H9 (cell line): Measurements from ENCODE around the gene CAPN2. TPM values are rescaled to one million over a fixed set of nuclear protein-coding genes. Genes with fewer than 3 reads are reported as not detected.

Source experiments
- DNase-seq: peaks from one replicate; pipeline ENCODE4 v3.0.0-alpha.2; 2017
- H2AFZ ChIP-seq: one replicate; pipeline ENCODE4 v1.6.1; 2013; ENCODE audit warnings: mild to moderate bottlenecking, low read length, control low read depth, moderate library complexity
- H2AK5ac ChIP-seq: 2 replicates; pipeline ENCODE4 v1.6.1; 2013; ENCODE audit warnings: low read length, control low read depth, mixed read lengths; ENCODE audit not compliant: insufficient read length
- H2BK120ac ChIP-seq: one replicate; pipeline ENCODE4 v1.6.1; 2013; ENCODE audit warnings: low read depth, mild to moderate bottlenecking, low read length, control low read depth, inconsistent platforms; ENCODE audit not compliant: poor library complexity, severe bottlenecking
- H2BK12ac ChIP-seq: 2 replicates; pipeline ENCODE4 v1.6.1; 2013; ENCODE audit warnings: low read length, control low read depth, mixed read lengths, low read depth; ENCODE audit not compliant: insufficient read length
- H2BK15ac ChIP-seq: 2 replicates; pipeline ENCODE4 v1.6.1; 2013; ENCODE audit warnings: low read depth, low read length, control low read depth
- H2BK20ac ChIP-seq: one replicate; pipeline ENCODE4 v1.6.1; 2013; ENCODE audit warnings: low read depth, mild to moderate bottlenecking, low read length, control low read depth, inconsistent platforms; ENCODE audit not compliant: poor library complexity, severe bottlenecking
- H2BK5ac ChIP-seq: 2 replicates; pipeline ENCODE4 v1.6.1; 2013; ENCODE audit warnings: low read length, control low read depth, mixed read lengths; ENCODE audit not compliant: insufficient read length
- H3K14ac ChIP-seq: 2 replicates; pipeline ENCODE4 v1.6.1; 2013; ENCODE audit warnings: low read length, control low read depth; ENCODE audit not compliant: insufficient read depth
- H3K18ac ChIP-seq: 2 replicates; pipeline ENCODE4 v1.6.1; 2013; ENCODE audit warnings: low read depth, mild to moderate bottlenecking, mixed read lengths, low read length, control low read depth; ENCODE audit not compliant: insufficient read length
- H3K23ac ChIP-seq: 2 replicates; pipeline ENCODE4 v1.6.1; 2013; ENCODE audit warnings: low read length, control low read depth, mixed read lengths, low read depth; ENCODE audit not compliant: insufficient read length
- H3K23me2 ChIP-seq: 2 replicates; pipeline ENCODE4 v1.6.1; 2013; ENCODE audit warnings: low read depth, mild to moderate bottlenecking, mixed read lengths, low read length, control low read depth; ENCODE audit not compliant: insufficient read length, poor library complexity, severe bottlenecking
- H3K27ac ChIP-seq: 2 replicates; pipeline ENCODE4 v1.5.1; 2013; ENCODE audit warnings: low read length, control low read depth, mixed read lengths, low read depth; ENCODE audit not compliant: insufficient read length
- H3K27me3 ChIP-seq: 2 replicates; pipeline ENCODE4 v1.6.1; 2013; ENCODE audit warnings: low read length, control low read depth, inconsistent platforms; ENCODE audit not compliant: insufficient read depth
- H3K4ac ChIP-seq: 2 replicates; pipeline ENCODE4 v1.6.1; 2013; ENCODE audit warnings: low read depth, mild to moderate bottlenecking, control low read depth, inconsistent platforms, low read length, moderate library complexity
- H3K4me1 ChIP-seq: 2 replicates; pipeline ENCODE4 v1.6.1; 2013; ENCODE audit warnings: low read length, control low read depth, inconsistent platforms; ENCODE audit not compliant: insufficient read depth
- H3K4me2 ChIP-seq: 2 replicates; pipeline ENCODE4 v1.6.1; 2013; ENCODE audit warnings: low read length, control low read depth, mixed read lengths; ENCODE audit not compliant: insufficient read length, insufficient read depth
- H3K56ac ChIP-seq: 2 replicates; pipeline ENCODE4 v1.6.1; 2013; ENCODE audit warnings: low read depth, mild to moderate bottlenecking, mixed read lengths, low read length, control low read depth; ENCODE audit not compliant: insufficient read length
- H3K79me1 ChIP-seq: 2 replicates; pipeline ENCODE4 v1.6.1; 2013; ENCODE audit warnings: low read depth, mild to moderate bottlenecking, moderate library complexity, low read length, control low read depth, inconsistent platforms; ENCODE audit not compliant: insufficient read depth, poor library complexity, severe bottlenecking
- H3K79me2 ChIP-seq: 2 replicates; pipeline ENCODE4 v1.6.1; 2013; ENCODE audit warnings: low read length, control low read depth, inconsistent platforms; ENCODE audit not compliant: insufficient read depth
- H3K9ac ChIP-seq: 2 replicates; pipeline ENCODE4 v1.6.1; 2013; ENCODE audit warnings: low read length, control low read depth, mixed read lengths; ENCODE audit not compliant: insufficient read length; ENCODE audit errors: extremely low read depth
- H3K9me3 ChIP-seq: one replicate; pipeline ENCODE4 v1.6.1; 2013; ENCODE audit warnings: low read depth, low read length, inconsistent platforms; ENCODE audit not compliant: control insufficient read depth
- H3T11ph ChIP-seq: one replicate; pipeline ENCODE4 v1.6.1; 2013; ENCODE audit warnings: mild to moderate bottlenecking, low read length, control low read depth, inconsistent platforms
- H4K20me1 ChIP-seq: one replicate; pipeline ENCODE4 v1.6.1; 2013; ENCODE audit not compliant: control insufficient read depth, insufficient read length, insufficient read depth
- H4K5ac ChIP-seq: 2 replicates; pipeline ENCODE4 v1.6.1; 2013; ENCODE audit warnings: low read depth, mild to moderate bottlenecking, mixed read lengths, low read length, control low read depth; ENCODE audit not compliant: insufficient read length
- H4K8ac ChIP-seq: replicated peaks from 2 replicates; pipeline ENCODE4 v1.6.1; 2013; ENCODE audit warnings: low read length, control low read depth, mixed read lengths, low read depth; ENCODE audit not compliant: insufficient read length
- H4K91ac ChIP-seq: 2 replicates; pipeline ENCODE4 v1.6.1; 2013; ENCODE audit warnings: low read depth, mild to moderate bottlenecking, moderate library complexity, mixed read lengths, low read length, control low read depth; ENCODE audit not compliant: insufficient read length
- H3K27ac Mint-ChIP-seq, 3 experiments: 2 replicates in 2 of 3; 3 replicates in 1 of 3; pipeline ENCODE4 v1.8.0; 2020 to 2021; ENCODE audit warnings: mixed read lengths in 3 of 3, mild to moderate bottlenecking in 1 of 3, moderate library complexity in 1 of 3
- H3K27me3 Mint-ChIP-seq: 2 replicates; pipeline ENCODE4 v1.8.0; 2021; ENCODE audit warnings: low read depth, mild to moderate bottlenecking, moderate library complexity, mixed read lengths
- H3K36me3 Mint-ChIP-seq, 3 experiments: 2 replicates in 2 of 3; 3 replicates in 1 of 3; pipeline ENCODE4 v1.8.0; 2020 to 2021; ENCODE audit warnings: low read depth in 3 of 3, mixed read lengths in 3 of 3; ENCODE audit not compliant: insufficient read depth in 1 of 3
- H3K4me1 Mint-ChIP-seq, 2 experiments: 2 replicates each; pipeline ENCODE4 v1.8.0; 2020; ENCODE audit warnings: mixed read lengths in 2 of 2
- H3K4me3 Mint-ChIP-seq, 2 experiments: 2 replicates in 1 of 2; 3 replicates in 1 of 2; pipeline ENCODE4 v1.8.0; 2020 to 2021; ENCODE audit warnings: mild to moderate bottlenecking in 2 of 2, mixed read lengths in 2 of 2, moderate library complexity in 1 of 2
- H3K9me3 Mint-ChIP-seq, 2 experiments: 2 replicates in 1 of 2; 3 replicates in 1 of 2; pipeline ENCODE4 v1.8.0; 2020; ENCODE audit warnings: mild to moderate bottlenecking in 2 of 2, mixed read lengths in 2 of 2, moderate library complexity in 1 of 2
- CTCF ChIP-seq: fragments of 200-600 bp; sonication (generic); conservative IDR thresholded peaks from 3 replicates; pipeline ENCODE4 v1.8.0; 2021; ENCODE audit warnings: antibody characterized with exemption, mild to moderate bottlenecking
- WGBS: extraction: QIAGEN DNeasy Blood & Tissue Kit; methylation state at CpG from one replicate; pipeline ENCODE4 v1.1.7; 2013; ENCODE audit warnings: missing lambda C conversion rate, low lambda C conversion rate, mixed read lengths; ENCODE audit not compliant: insufficient read length; ENCODE audit errors: extremely low coverage; 5-methylcytosine and 5-hydroxymethylcytosine counted together
- total RNA-seq: library from RNA; stranded (reverse); gene quantifications from 2 replicates; pipeline ENCODE4 v1.2.1, GENCODE V29; 2021

Gene CAPN2
- total RNA-seq, 1 experiment from 2014 or later = 32.2 TPM

GRCh38 chr1:223715604-223716172 is 3.3 kb downstream of the CAPN2 start:
- peak overlapping the region in 1 of 2 experiments; percentile 3; a peak in 1 of 5 replicates for H3K4me3 Mint-ChIP-seq
- H2AFZ ChIP-seq = no peak overlapping the region
- H4K20me1 ChIP-seq = no peaks in the 10 kb centered on the region
- no peak for TF ChIP-seq CTCF
- H3T11ph ChIP-seq = no peak overlapping the region
- no peak overlapping the region for H3K27ac Mint-ChIP-seq
- H3K18ac ChIP-seq = no peak overlapping the region
- H3K9me3 Mint-ChIP-seq = no peaks in the 10 kb centered on the region
- no peaks in the 10 kb centered on the region for H3K79me1 ChIP-seq
- H2BK120ac ChIP-seq = no peak overlapping the region
- H3K4ac ChIP-seq = no peak overlapping the region
- no peak overlapping the region for H4K8ac ChIP-seq
- no peak overlapping the region for H2BK5ac ChIP-seq
- H2BK12ac ChIP-seq = no peak overlapping the region
- H3K36me3 Mint-ChIP-seq = peaks cover 12 to 18% (median 16%) of the 10 kb centered on the region in 3 experiments; a peak in 6 of 7 replicates
- no peak overlapping the region for H3K4me2 ChIP-seq
- no peaks in the 10 kb centered on the region for H3K79me2 ChIP-seq
- H3K4me1 ChIP-seq = peaks cover 8% of the 10 kb centered on the region; the same call in 1 of the 2 replicates
- H3K56ac ChIP-seq = no peak overlapping the region
- H4K5ac ChIP-seq = no peak overlapping the region
- no peak overlapping the region for H3K23ac ChIP-seq
- H3K27me3 Mint-ChIP-seq = peaks cover 82% of the 10 kb centered on the region
- peaks cover 27% of the 10 kb centered on the region; the same call in 1 of the 2 replicates for H3K27me3 ChIP-seq
- DNase-seq = no peak
- H3K14ac ChIP-seq = no peak overlapping the region
- H3K9me3 ChIP-seq = no peaks in the 10 kb centered on the region
- H3K9ac ChIP-seq = no peak overlapping the region
- no peak overlapping the region for H2BK20ac ChIP-seq
- peaks cover 6% of the 10 kb centered on the region for H3K23me2 ChIP-seq
- H3K4me1 Mint-ChIP-seq = peaks cover 45 to 54% of the 10 kb centered on the region in 2 experiments
- no peak overlapping the region for H3K27ac ChIP-seq
- no CpG with 5 or more reads among the region's 6 CpGs for WGBS
- no peak overlapping the region for H4K91ac ChIP-seq
- H2BK15ac ChIP-seq = no peak overlapping the region
- H2AK5ac ChIP-seq = no peak overlapping the region
